GM12891 (cell line): ENCODE results near the gene FOXR1.

Experiments
- POLR2A ChIP-seq: IDR thresholded peaks from 2 replicates; pipeline ENCODE4 v1.6.1; 2011; ENCODE audit warnings: low read depth, low read length, control low read depth
- TAF1 ChIP-seq: IDR thresholded peaks from 2 replicates; pipeline ENCODE4 v1.6.1; 2011; ENCODE audit warnings: low read depth, low read length, control low read depth

- TF ChIP-seq POLR2A (no peak), TAF1 (no peak)
Measured at GRCh38 chr11:118956094-118956846, 15.3 kb upstream of the FOXR1 start, which contains the start of gene UPK2.
